ENCODE results near the gene ERRFI1.
"Not testable (repeated sequence)": the region's sequence is repeated elsewhere in the genome, so short reads cannot be mapped to it uniquely, and the experiment has no call there.

ERRFI1 gene

GRCh38 chr1:7963841-7964240 lies 62.3 kb downstream of the ERRFI1 start:
- not testable (repeated sequence) for DNase-seq

GRCh38 chr1:7963378-7963730 lies 62.8 kb downstream of the ERRFI1 start:
- not testable (repeated sequence) for DNase-seq

DNA sequence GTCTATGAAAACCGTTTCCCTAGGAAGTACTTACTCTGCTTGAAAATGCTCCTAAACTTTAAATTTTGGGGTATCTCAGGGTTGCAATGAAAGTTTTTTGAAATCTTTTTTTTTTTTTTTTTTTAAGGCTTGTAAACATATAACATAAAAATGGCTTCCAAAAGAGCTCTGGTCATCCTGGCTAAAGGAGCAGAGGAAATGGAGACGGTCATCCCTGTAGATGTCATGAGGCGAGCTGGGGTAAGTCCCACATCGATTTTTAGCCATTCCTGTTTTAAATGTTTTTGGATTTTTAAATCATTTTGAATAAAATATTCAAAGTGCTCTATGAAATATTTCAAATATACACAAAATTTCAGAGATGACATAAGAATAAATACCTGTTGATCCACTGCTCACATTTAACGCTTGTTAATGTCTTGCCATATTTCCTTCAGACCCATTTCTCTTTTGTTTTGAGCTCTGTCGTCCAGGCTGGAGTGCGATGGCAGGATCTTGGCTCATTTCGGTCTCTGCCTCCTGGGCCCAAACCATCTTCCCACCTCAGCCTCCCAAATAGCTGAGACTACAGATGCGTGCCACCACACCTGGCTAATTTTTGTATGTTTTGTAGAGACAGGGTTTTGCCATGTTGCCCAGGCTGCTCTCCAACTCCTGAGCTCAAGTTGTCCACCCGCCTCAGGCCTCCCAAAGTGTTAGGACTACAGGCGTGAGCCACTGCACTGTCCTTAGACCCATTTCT lies 63.3 kb downstream of the ERRFI1 start:
- DNase-seq, result no peak

DNA sequence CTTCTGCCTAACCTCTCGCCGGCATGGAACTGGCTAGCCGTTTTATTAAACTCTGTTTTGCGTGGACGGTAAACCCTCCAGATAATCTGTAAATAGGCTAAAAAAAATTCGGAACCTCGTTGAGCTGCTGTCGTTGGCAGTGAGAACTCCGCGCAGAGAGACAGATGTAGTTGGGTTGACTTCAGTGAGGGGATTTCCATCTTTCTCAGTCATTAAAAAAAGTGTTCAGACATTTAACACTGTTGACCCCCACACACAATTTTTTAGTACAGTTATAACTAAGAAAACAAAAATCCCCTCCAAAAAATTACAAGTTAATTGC lies 64.1 kb downstream of the ERRFI1 start:
- DNase-seq, result no peak
